DND-41 (cell line): ENCODE measurements around the gene ATXN1.

Experiments
- CTCF ChIP-seq: IDR thresholded peaks from 2 replicates; pipeline ENCODE4 v1.5.1; 2012; ENCODE audit warnings: borderline replicate concordance, low read length, moderate library complexity, mild to moderate bottlenecking; ENCODE audit not compliant: poor library complexity, severe bottlenecking; ENCODE audit errors: extremely low read depth
- EZH2 ChIP-seq: IDR thresholded peaks from 3 replicates; pipeline ENCODE4 v1.6.1; 2012; ENCODE audit warnings: borderline replicate concordance, low read depth, mild to moderate bottlenecking, moderate library complexity, low read length, inconsistent platforms; ENCODE audit not compliant: severe bottlenecking

GRCh38 chr6:16438718-16439591 lies 322.3 kb downstream of the ATXN1 start:
- no peak for TF ChIP-seq CTCF
- TF ChIP-seq EZH2: no peak
